HEK293 (cell line): ENCODE data around the gene CNPY1.
A peak's percentile ranks its signal among the peaks of the same experiment; 100 is the strongest.

ENCODE experiments used
- HOXC10 ChIP-seq: sonication (generic); formaldehyde crosslinking; IDR thresholded peaks from 2 replicates; pipeline ENCODE4 v1.8.1; 2023; ENCODE audit warnings: mild to moderate bottlenecking, missing genetic modification reagents
- INSM2 ChIP-seq: fragments of 450-650 bp; formaldehyde crosslinking; IDR thresholded peaks from 2 replicates; pipeline ENCODE4 v1.5.1; 2016; ENCODE audit warnings: missing biosample characterization, missing genetic modification characterization
- KLF1 ChIP-seq: fragments of 450-650 bp; formaldehyde crosslinking; IDR thresholded peaks from 2 replicates; pipeline ENCODE4 v1.5.1; 2016; ENCODE audit warnings: missing biosample characterization, missing genetic modification characterization
- KLF7 ChIP-seq: fragments of 450-650 bp; formaldehyde crosslinking; IDR thresholded peaks from 2 replicates; pipeline ENCODE4 v1.5.1; 2016; ENCODE audit warnings: missing biosample characterization, missing genetic modification characterization, borderline replicate concordance
- PRDM1 ChIP-seq: fragments of 450-650 bp; formaldehyde crosslinking; IDR thresholded peaks from 2 replicates; pipeline ENCODE4; 2016; ENCODE audit warnings: missing biosample characterization, missing genetic modification characterization
- SCRT2 ChIP-seq: fragments of 450-650 bp; formaldehyde crosslinking; IDR thresholded peaks from 2 replicates; pipeline ENCODE4 v1.5.1; 2016; ENCODE audit warnings: missing biosample characterization, missing genetic modification characterization
- TRIM28 ChIP-seq: IDR thresholded peaks from 2 replicates; pipeline ENCODE4 v1.6.1; 2011; ENCODE audit warnings: low read length, control low read depth, borderline replicate concordance
- WT1 ChIP-seq: fragments of 450-650 bp; formaldehyde crosslinking; IDR thresholded peaks from 2 replicates; pipeline ENCODE4 v1.5.1; 2016; ENCODE audit warnings: missing biosample characterization, missing genetic modification characterization
- ZNF174 ChIP-seq: fragments of 450-650 bp; formaldehyde crosslinking; IDR thresholded peaks from 2 replicates; pipeline ENCODE4 v1.5.0; 2017; ENCODE audit warnings: missing biosample characterization, mild to moderate bottlenecking, missing genetic modification characterization
- ZNF223 ChIP-seq: fragments of 450-650 bp; formaldehyde crosslinking; IDR thresholded peaks from 2 replicates; pipeline ENCODE4 v1.5.1; 2016; ENCODE audit warnings: missing biosample characterization, missing genetic modification characterization
- ZNF311 ChIP-seq: fragments of 450-650 bp; formaldehyde crosslinking; IDR thresholded peaks from 2 replicates; pipeline ENCODE4 v1.5.1; 2017; ENCODE audit warnings: missing biosample characterization, missing genetic modification characterization, borderline replicate concordance
- ZNF324 ChIP-seq: fragments of 450-650 bp; formaldehyde crosslinking; IDR thresholded peaks from 2 replicates; pipeline ENCODE4 v1.5.1; 2016; ENCODE audit warnings: missing biosample characterization, missing genetic modification characterization
- ZNF366 ChIP-seq: fragments of 450-650 bp; formaldehyde crosslinking; conservative IDR thresholded peaks from 2 replicates; pipeline ENCODE4 v1.5.1; 2016; ENCODE audit warnings: missing biosample characterization, missing genetic modification characterization
- ZNF37A ChIP-seq: fragments of 450-650 bp; IDR thresholded peaks from 2 replicates; pipeline ENCODE4 v1.5.1; 2018; ENCODE audit warnings: missing biosample characterization, missing genetic modification characterization
- ZNF394 ChIP-seq: fragments of 450-650 bp; formaldehyde crosslinking; IDR thresholded peaks from 2 replicates; pipeline ENCODE4 v1.5.1; 2016; ENCODE audit warnings: missing biosample characterization, missing genetic modification characterization, mild to moderate bottlenecking, moderate library complexity, borderline replicate concordance
- ZNF398 ChIP-seq: fragments of 450-650 bp; formaldehyde crosslinking; IDR thresholded peaks from 2 replicates; pipeline ENCODE4 v1.5.1; 2017; ENCODE audit warnings: missing biosample characterization, missing genetic modification characterization
- ZNF473 ChIP-seq: fragments of 450-650 bp; formaldehyde crosslinking; IDR thresholded peaks from 2 replicates; pipeline ENCODE4 v1.5.1; 2017; ENCODE audit warnings: missing biosample characterization, missing genetic modification characterization
- ZNF529 ChIP-seq: fragments of 450-650 bp; formaldehyde crosslinking; IDR thresholded peaks from 2 replicates; pipeline ENCODE4 v1.5.1; 2017; ENCODE audit warnings: missing genetic modification characterization, missing biosample characterization; ENCODE audit not compliant: insufficient replicate concordance
- ZNF585B ChIP-seq: fragments of 450-650 bp; formaldehyde crosslinking; IDR thresholded peaks from 2 replicates; pipeline ENCODE4 v1.5.1; 2016; ENCODE audit warnings: missing biosample characterization, missing genetic modification characterization
- ZNF639 ChIP-seq: fragments of 450-650 bp; formaldehyde crosslinking; IDR thresholded peaks from 2 replicates; pipeline ENCODE4 v1.5.1; 2016; ENCODE audit warnings: missing biosample characterization, missing genetic modification characterization
- ZNF645 ChIP-seq: fragments of 450-650 bp; formaldehyde crosslinking; IDR thresholded peaks from 2 replicates; pipeline ENCODE4; 2016; ENCODE audit warnings: missing biosample characterization, missing genetic modification characterization
- ZNF654 ChIP-seq: fragments of 450-650 bp; formaldehyde crosslinking; IDR thresholded peaks from 2 replicates; pipeline ENCODE4 v1.5.1; 2016; ENCODE audit warnings: low read depth, missing biosample characterization, missing genetic modification characterization
- ZNF664 ChIP-seq: fragments of 450-650 bp; formaldehyde crosslinking; IDR thresholded peaks from 2 replicates; pipeline ENCODE4 v1.5.1; 2016; ENCODE audit warnings: missing biosample characterization, missing genetic modification characterization
- TF ChIP-seq, protein P1 (sequence below): fragments of 450-650 bp; formaldehyde crosslinking; IDR thresholded peaks from 2 replicates; pipeline ENCODE4 v1.5.1; 2017; ENCODE audit warnings: missing biosample characterization, missing genetic modification characterization
- TF ChIP-seq, protein P2 (sequence below): fragments of 450-650 bp; formaldehyde crosslinking; IDR thresholded peaks from 2 replicates; pipeline ENCODE4 v1.5.1; 2016; ENCODE audit warnings: missing biosample characterization, missing genetic modification characterization

CNPY1 gene

DNA sequence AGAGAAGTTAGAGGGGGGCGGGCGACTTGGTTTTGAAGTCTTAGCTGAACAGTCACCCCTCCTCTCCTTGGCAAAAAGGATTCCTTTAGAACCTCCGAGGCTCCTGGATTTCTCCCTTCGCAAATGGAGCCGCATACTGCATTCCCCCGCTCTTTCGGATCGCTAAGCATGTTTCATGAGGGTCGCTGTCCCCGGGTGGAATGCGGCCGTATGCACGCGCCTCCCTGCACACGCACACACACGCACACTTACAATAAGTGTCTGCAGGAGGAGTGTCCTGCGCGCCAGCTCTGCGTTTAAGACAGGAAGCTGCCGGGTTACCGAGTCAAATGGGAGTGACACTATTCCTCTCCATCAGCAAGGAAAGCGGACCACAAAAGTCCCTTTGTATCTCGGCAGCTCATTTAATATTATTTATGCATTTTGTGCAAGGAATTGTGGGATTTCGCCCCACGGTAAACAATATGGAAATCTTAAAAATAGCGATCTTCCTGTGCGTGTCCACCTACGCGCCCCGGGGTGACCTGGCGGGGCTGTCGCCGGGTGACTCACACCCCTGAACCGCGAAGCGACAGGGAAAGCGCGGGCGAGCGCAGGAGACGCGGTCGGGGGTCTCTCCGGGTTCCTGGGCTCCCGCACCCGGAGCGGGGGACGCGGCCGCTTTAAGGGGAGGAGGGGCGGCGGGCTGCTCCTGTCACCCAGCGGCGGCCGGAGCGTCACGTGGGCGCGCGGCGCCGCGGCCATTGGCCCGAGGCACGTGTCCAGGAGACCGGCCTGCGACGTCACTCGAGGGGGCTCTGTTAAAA, 89.4 kb downstream of the CNPY1 start (continued):
- TF ChIP-seq, protein P1, sequence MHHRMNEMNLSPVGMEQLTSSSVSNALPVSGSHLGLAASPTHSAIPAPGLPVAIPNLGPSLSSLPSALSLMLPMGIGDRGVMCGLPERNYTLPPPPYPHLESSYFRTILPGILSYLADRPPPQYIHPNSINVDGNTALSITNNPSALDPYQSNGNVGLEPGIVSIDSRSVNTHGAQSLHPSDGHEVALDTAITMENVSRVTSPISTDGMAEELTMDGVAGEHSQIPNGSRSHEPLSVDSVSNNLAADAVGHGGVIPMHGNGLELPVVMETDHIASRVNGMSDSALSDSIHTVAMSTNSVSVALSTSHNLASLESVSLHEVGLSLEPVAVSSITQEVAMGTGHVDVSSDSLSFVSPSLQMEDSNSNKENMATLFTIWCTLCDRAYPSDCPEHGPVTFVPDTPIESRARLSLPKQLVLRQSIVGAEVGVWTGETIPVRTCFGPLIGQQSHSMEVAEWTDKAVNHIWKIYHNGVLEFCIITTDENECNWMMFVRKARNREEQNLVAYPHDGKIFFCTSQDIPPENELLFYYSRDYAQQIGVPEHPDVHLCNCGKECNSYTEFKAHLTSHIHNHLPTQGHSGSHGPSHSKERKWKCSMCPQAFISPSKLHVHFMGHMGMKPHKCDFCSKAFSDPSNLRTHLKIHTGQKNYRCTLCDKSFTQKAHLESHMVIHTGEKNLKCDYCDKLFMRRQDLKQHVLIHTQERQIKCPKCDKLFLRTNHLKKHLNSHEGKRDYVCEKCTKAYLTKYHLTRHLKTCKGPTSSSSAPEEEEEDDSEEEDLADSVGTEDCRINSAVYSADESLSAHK (tag by site-specific recombination): no peak
- no peak for TF ChIP-seq ZNF473
- TF ChIP-seq ZNF398 (tag by site-specific recombination): no peak
- no peak for TF ChIP-seq ZNF529 (tag by site-specific recombination)
- no peak for TF ChIP-seq KLF1 (tag by site-specific recombination)
- TF ChIP-seq ZNF394 (tag by site-specific recombination): peak; percentile 49; the same call in 1 of the 2 replicates
- no peak for TF ChIP-seq ZNF311 (tag by site-specific recombination)
- TF ChIP-seq ZNF174 (tag by site-specific recombination): no peak
- no peak for TF ChIP-seq ZNF366 (tag by site-specific recombination)
- TF ChIP-seq WT1 (tag by site-specific recombination): no peak
- no peak for TF ChIP-seq HOXC10
- TF ChIP-seq INSM2 (tag by site-specific recombination): no peak
- no peak for TF ChIP-seq ZNF654
- 0 out of 2 replicates have a peak, but pooled peaks have one; percentile 20 for TF ChIP-seq ZNF324 (tag by site-specific recombination)
- no peak for TF ChIP-seq SCRT2
- TF ChIP-seq ZNF223 (tag by site-specific recombination): no peak
- TF ChIP-seq ZNF645 (tag by site-specific recombination): no peak
- no peak for TF ChIP-seq ZNF639 (tag by site-specific recombination)
- no peak for TF ChIP-seq KLF7
- peak; percentile 27; the same call in 1 of the 2 replicates for TF ChIP-seq TRIM28
- TF ChIP-seq PRDM1 (tag by site-specific recombination): no peak
- no peak for TF ChIP-seq ZNF585B (tag by site-specific recombination)
- no peak for TF ChIP-seq ZNF664
- TF ChIP-seq ZNF37A (tag by site-specific recombination): no peak
- TF ChIP-seq, protein P2, sequence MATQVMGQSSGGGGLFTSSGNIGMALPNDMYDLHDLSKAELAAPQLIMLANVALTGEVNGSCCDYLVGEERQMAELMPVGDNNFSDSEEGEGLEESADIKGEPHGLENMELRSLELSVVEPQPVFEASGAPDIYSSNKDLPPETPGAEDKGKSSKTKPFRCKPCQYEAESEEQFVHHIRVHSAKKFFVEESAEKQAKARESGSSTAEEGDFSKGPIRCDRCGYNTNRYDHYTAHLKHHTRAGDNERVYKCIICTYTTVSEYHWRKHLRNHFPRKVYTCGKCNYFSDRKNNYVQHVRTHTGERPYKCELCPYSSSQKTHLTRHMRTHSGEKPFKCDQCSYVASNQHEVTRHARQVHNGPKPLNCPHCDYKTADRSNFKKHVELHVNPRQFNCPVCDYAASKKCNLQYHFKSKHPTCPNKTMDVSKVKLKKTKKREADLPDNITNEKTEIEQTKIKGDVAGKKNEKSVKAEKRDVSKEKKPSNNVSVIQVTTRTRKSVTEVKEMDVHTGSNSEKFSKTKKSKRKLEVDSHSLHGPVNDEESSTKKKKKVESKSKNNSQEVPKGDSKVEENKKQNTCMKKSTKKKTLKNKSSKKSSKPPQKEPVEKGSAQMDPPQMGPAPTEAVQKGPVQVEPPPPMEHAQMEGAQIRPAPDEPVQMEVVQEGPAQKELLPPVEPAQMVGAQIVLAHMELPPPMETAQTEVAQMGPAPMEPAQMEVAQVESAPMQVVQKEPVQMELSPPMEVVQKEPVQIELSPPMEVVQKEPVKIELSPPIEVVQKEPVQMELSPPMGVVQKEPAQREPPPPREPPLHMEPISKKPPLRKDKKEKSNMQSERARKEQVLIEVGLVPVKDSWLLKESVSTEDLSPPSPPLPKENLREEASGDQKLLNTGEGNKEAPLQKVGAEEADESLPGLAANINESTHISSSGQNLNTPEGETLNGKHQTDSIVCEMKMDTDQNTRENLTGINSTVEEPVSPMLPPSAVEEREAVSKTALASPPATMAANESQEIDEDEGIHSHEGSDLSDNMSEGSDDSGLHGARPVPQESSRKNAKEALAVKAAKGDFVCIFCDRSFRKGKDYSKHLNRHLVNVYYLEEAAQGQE (tag by site-specific recombination): no peak
